NCI-H82 treated with DMSO at 0.1 percent for 48 hours (cell line): ENCODE measurements around the gene DUS2.
"Not testable (repeated sequence)": the region's sequence is repeated elsewhere in the genome, so short reads cannot be mapped to it uniquely, and the experiment has no call there.

Source experiments
- DNase-seq: peaks from one replicate; lab custom pipeline; 2025; ENCODE audit not compliant: unreplicated experiment; lab: John Stamatoyannopoulos, UW

DUS2 gene

DNA sequence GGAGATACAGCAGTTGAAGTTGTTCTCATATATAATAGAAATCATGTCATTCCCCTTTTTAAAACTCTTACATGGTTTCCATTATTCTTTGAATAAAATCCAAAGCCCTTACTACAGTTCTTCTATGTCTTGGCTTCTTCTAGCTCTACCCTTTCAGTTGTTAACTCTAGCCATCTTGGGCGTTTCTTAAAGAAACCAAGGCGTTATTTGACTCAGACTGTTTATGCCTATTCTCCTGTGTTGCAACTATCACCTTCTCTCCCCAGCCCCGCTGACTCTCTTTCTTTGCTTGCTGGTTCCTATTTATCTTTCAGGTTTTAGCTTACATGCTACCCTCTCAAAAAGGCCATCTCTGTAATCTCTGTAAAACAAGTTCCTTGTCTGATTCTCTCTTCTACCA lies 94.8 kb downstream of the DUS2 start:
- no peak for DNase-seq

DNA sequence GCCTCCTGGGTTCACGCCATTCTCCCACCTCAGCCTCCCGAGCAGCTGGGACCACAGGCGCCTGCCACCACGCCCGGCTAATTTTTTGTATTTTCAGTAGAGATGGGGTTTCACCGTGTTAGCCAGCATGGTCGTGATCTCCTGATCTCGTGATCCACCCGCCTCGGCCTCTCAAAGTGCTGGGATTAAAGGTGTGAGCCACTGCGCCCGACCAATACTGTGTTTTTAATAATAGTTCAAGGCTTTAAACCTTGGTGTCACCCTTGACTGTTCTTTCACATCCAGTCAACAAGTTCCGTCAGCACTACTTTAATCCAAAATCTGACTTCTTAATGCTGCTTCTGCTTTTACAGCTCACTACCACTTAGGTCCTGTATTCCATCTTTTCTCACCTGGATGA lies 95.9 kb downstream of the DUS2 start:
- not testable (repeated sequence) for DNase-seq

DNA sequence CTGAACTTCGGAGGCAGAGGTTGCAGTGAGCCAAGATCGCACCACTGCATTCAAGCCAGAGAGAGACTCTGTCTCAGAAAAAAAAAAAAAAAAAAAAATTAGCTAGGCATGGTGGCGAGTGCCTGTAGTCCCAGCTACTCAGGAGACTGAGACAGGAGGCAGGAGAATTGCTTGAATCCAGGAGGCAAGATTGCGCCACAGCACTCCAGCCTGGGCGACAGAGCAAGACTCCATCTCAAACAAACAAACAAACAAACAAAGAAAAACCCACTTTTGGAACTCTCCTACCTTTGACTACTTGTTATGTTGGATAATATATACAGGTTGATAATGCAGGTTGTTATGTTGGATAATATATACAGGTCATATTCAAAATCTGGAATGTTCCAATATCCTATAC lies 97.4 kb downstream of the DUS2 start:
- DNase-seq: not testable (repeated sequence)

DNA sequence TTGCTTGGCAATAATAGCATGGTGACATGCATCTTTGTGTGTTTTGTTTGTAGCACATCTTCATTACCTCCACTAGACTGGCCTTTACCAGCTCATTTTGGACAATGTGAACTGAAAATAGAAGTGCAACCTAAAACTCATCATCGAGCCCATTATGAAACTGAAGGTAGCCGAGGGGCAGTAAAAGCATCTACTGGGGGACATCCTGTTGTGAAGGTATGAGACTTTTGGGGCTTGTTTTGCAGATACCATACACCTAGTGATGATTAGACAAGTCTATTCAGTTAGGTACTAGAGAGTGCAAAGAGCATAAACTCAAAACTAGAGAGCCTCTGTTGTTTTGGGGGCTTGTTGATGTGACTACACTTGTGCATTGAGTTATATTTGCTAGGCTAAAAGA lies 103.3 kb downstream of the DUS2 start:
- DNase-seq: no peak

DNA sequence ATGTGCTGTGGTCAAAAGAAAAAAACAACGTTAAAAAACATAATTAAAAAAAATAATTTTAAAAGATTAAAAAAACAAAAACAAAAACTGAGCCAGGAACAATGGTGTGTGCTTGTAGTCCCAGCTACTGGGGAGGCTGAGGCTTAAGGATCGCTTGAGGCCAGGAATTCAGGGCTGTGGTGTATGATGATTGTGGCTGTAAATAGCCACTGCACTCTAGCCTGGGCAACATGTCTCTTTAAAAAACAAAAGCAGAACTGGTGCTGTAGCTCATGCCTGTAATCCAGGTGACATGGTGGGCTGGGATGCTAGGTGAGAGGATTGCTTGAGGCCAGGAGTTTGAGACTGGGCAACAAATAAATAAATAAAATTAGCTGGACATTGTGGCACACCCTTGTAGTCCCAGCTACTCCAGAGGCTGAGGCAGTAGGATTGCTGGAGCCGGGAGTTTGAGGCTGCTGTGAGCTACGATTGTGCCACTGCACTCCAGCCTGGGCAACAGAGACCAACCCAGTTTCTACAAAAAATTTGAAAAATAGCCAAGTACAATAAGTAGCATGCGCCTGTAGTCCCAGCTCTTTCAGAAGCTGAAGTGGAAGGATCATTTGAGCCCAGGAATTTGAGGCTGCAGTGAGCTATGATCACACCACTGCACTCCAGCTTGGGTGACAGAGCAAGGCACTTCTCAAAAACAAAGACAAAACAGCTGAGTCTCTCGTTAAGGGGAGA lies 105.7 kb downstream of the DUS2 start:
- DNase-seq: no peak
